ENCODE data around the gene HAVCR2. TPM values are rescaled to one million over a fixed set of nuclear protein-coding genes. Genes with fewer than 3 reads are reported as not detected.

Gene HAVCR2
- total and polyA plus RNA-seq, 10 of the 15 experiments (the other 5 are each of a cell fraction or from before 2014, with no cell fraction given): 5.2 to 7.5 (median 6.9) TPM

- ChIA-PET CTCF (interaction anchor here (0.8 to 11.1 kb wide), 5 partner anchors 8 to 155 kb away, joined by 3 to 244 read pairs (median 5); no protein-coding TSS in a partner anchor), RAD21 (ENCODE audit: unreplicated experiment) (interaction anchor here (1.0 to 2.3 kb wide), 5 partner anchors 10 to 96 kb away, joined by 3 to 12 read pairs (median 3); no protein-coding TSS in a partner anchor), SMC1A (ENCODE audit: uncharacterized antibody, unreplicated experiment) (interaction anchor here (0.6 to 4.9 kb wide), 8 partner anchors 8 to 478 kb away, joined by 3 to 35 read pairs (median 6); partner anchors contain the start of genes GARIN3 and MED7), POLR2A (interaction anchor here (0.6 to 3.0 kb wide), 5 partner anchors 10 to 110 kb away, joined by 3 to 17 read pairs (median 4); no protein-coding TSS in a partner anchor)
- in situ Hi-C loops (cut with MboI): no loop called here
- Histone ChIP-seq H2AFZ (ENCODE audit: control insufficient read depth, low read depth, low read length) (no peak overlapping the region), H4K20me1 (ENCODE audit: control insufficient read depth, insufficient read depth) (no peaks in the 10 kb centered on the region), H3K27ac (ENCODE audit: control insufficient read depth, insufficient read depth) (no peak overlapping the region), H3K79me2 (ENCODE audit: control insufficient read depth, insufficient read depth, low read length) (no peaks in the 10 kb centered on the region), H3K9me3 (replicated peaks; ENCODE audit: control insufficient read depth, insufficient read depth, low read length) (no peaks in the 10 kb centered on the region), H3K4me1 (ENCODE audit: control insufficient read depth, insufficient read depth, low read length) (no peaks in the 10 kb centered on the region), H3K27me3 (replicated peaks in 1 of 2; ENCODE audit: control insufficient read depth in 2 of 2, insufficient read depth in 2 of 2, low read length in 1 of 2) (no peaks in the 10 kb centered on the region), H3K4me3 (no peak overlapping the region), H3K9ac (ENCODE audit: control insufficient read depth, insufficient read depth, low read length) (no peak overlapping the region), H3K36me3 (ENCODE audit: control insufficient read depth in 2 of 2, insufficient read depth in 2 of 2, low read length in 1 of 2) (no peaks in the 10 kb centered on the region), H3K4me2 (ENCODE audit: control insufficient read depth, insufficient read depth) (no peak overlapping the region)
- ATAC-seq: no peak
- WGBS (ENCODE audit: insufficient coverage, insufficient replicate concordance, low lambda C conversion rate, missing lambda C conversion rate): 0% methylated on average over 1 of the region's 1 CpG
- intact Hi-C loops (cut with micrococcal nuclease; ENCODE audit: unreplicated experiment): no loop called here
- DNase-seq (ENCODE audit: low read depth, low spot score): no peak
- FAIRE-seq: no peak
- no TSS peak for BruUV-seq (replicated peaks)
- TF ChIP-seq CBFB (IDR thresholded peaks at IDR 0.05; ENCODE audit: low read depth): no peak
- TF ChIP-seq CBX5 (IDR thresholded peaks at IDR 0.05; ENCODE audit: low read depth): no peak
- no peak for TF ChIP-seq IKZF1 (conservative IDR thresholded peaks at IDR 0.05)
- TF ChIP-seq ESRRA (IDR thresholded peaks at IDR 0.05; ENCODE audit: low read length): no peak
- TF ChIP-seq RAD21 (IDR thresholded peaks at IDR 0.05; ENCODE audit: insufficient read depth, low read depth, low read length): no peak
- TF ChIP-seq POLR2A (IDR thresholded peaks at IDR 0.05; ENCODE audit: low read depth, low read length): no peak
- TF ChIP-seq EGR1 (IDR thresholded peaks at IDR 0.05; ENCODE audit: borderline replicate concordance in 1 of 2, low read depth in 2 of 2, low read length in 2 of 2): no peak
- no peak for TF ChIP-seq EP300 (IDR thresholded peaks at IDR 0.05; ENCODE audit: borderline replicate concordance in 1 of 2, control insufficient read depth in 1 of 2, low read depth in 2 of 2, low read length in 2 of 2)
- no peak for TF ChIP-seq IRF5 (IDR thresholded peaks at IDR 0.05; ENCODE audit: borderline replicate concordance)
- no peak for TF ChIP-seq SREBF2 (IDR thresholded peaks at IDR 0.05; ENCODE audit: low read length)
- no peak for TF ChIP-seq RUNX3 (IDR thresholded peaks at IDR 0.05; ENCODE audit: low read length)
- no peak for TF ChIP-seq HSF1 (IDR thresholded peaks at IDR 0.05; ENCODE audit: low read depth, low read length)
- TF ChIP-seq TCF3 (IDR thresholded peaks at IDR 0.05; ENCODE audit: borderline replicate concordance, insufficient read depth, low read depth, low read length): no peak
- TF ChIP-seq HDGF (IDR thresholded peaks at IDR 0.05): no peak
- no peak for TF ChIP-seq CREB1 (IDR thresholded peaks at IDR 0.05; ENCODE audit: low read depth)
- TF ChIP-seq RFX5 (IDR thresholded peaks at IDR 0.05; ENCODE audit: low read depth, low read length): no peak
Observed at GRCh38 chr5:157157293-157157891, 48.5 kb upstream of the HAVCR2 start.

All from GM12878 (cell line).